ENCODE measurements around the gene RFTN1.
A peak's percentile ranks its signal among the peaks of the same experiment; 100 is the strongest.

DNA sequence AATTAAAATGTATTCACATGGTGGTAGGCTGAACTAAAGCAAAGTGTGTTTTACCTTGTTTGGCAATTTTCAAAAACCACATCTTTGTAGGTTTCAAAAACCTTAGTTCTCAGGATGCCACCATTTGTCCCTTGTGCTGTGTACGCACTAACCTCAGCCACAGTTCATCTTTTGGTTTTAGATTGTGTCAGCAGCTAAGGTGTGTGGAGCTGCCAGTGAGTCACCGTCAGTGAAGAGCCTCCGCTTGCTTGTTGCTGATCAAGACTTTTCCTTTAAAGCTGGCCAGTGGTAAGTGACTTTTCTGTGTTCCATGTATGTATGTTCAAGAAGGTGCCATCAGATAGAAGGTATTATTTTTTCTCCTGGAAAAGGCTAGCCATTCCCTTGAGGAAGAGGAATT lies 227.3 kb downstream of the RFTN1 start:
- TF ChIP-seq CTCF (IDR thresholded peaks at IDR 0.05 in 2 of 3, conservative IDR thresholded peaks at IDR 0.05 in 1 of 3; ENCODE audit: control insufficient read depth in 2 of 3, extremely low read depth in 1 of 3, insufficient read depth in 1 of 3, low read depth in 3 of 3, low read length in 3 of 3) (no peak), USF2 (IDR thresholded peaks at IDR 0.05; ENCODE audit: borderline replicate concordance, low read depth, low read length) (no peak), CBFB (IDR thresholded peaks at IDR 0.05; ENCODE audit: low read depth) (no peak), RAD21 (IDR thresholded peaks at IDR 0.05; ENCODE audit: insufficient read depth, low read depth, low read length) (no peak), EP300 (IDR thresholded peaks at IDR 0.05; ENCODE audit: borderline replicate concordance in 1 of 2, control insufficient read depth in 1 of 2, low read depth in 2 of 2, low read length in 2 of 2) (0 out of 4 replicates have a peak, but pooled peaks of 1 of the 2 experiments have one; percentile 11), POLR2A (IDR thresholded peaks at IDR 0.05; ENCODE audit: low read depth, low read length) (no peak), ATF3 (IDR thresholded peaks at IDR 0.05; ENCODE audit: borderline replicate concordance, extremely low read depth, low read depth, low read length) (no peak), WRNIP1 (IDR thresholded peaks at IDR 0.05; ENCODE audit: borderline replicate concordance, low read depth, low read length) (no peak), TCF3 (IDR thresholded peaks at IDR 0.05; ENCODE audit: borderline replicate concordance, insufficient read depth, low read depth, low read length) (no peak)
